GM23338 (cell line): ENCODE results near the gene CLDN19. TPM values are rescaled to one million over a fixed set of nuclear protein-coding genes. Genes with fewer than 3 reads are reported as not detected.

Experiments used
- ZNF114 ChIP-seq: fragments of 250-450 bp; sonication (Bioruptor Pico); IDR thresholded peaks from 2 replicates; pipeline ENCODE4 v1.5.0; 2020; ENCODE audit warnings: mild to moderate bottlenecking, moderate library complexity
- ZNF331 ChIP-seq: fragments of 250-450 bp; sonication (Bioruptor Pico); IDR thresholded peaks from 2 replicates; pipeline ENCODE4 v1.5.0; 2020; ENCODE audit warnings: low read depth, mild to moderate bottlenecking, moderate library complexity
- polyA plus RNA-seq: library from polyadenylated mRNA; unstranded; fragments of >200 nt; fragmentation: Nextera tagmentation; extraction: Ambion mirVana; gene quantifications from 2 replicates; pipeline ENCODE4 v1.2.1, GENCODE V29; 2016
- total RNA-seq: library from RNA; depleted of rRNA; stranded (reverse); fragments of >200 nt; shearing (Covaris generic); gene quantifications from 2 replicates; pipeline ENCODE4 v1.2.3, GENCODE V29; 2014
- TF ChIP-seq, protein P1 (sequence below): IDR thresholded peaks from one replicate; pipeline ENCODE4 v1.6.1; 2018; ENCODE audit warnings: antibody characterized with exemption; ENCODE audit not compliant: unreplicated experiment
- TF ChIP-seq, protein P2 (sequence below): fragments of 250-450 bp; sonication (Bioruptor Pico); IDR thresholded peaks from 2 replicates; pipeline ENCODE4 v1.5.0; 2020; ENCODE audit warnings: mild to moderate bottlenecking, moderate library complexity
- TF ChIP-seq, protein P3 (sequence below): IDR thresholded peaks from 2 replicates; pipeline ENCODE4 v1.6.1; 2016; ENCODE audit warnings: antibody characterized with exemption

The CLDN19 gene
- total and polyA plus RNA-seq, 2 experiments from 2014 or later, result 2.6 to 12.8 TPM

DNA sequence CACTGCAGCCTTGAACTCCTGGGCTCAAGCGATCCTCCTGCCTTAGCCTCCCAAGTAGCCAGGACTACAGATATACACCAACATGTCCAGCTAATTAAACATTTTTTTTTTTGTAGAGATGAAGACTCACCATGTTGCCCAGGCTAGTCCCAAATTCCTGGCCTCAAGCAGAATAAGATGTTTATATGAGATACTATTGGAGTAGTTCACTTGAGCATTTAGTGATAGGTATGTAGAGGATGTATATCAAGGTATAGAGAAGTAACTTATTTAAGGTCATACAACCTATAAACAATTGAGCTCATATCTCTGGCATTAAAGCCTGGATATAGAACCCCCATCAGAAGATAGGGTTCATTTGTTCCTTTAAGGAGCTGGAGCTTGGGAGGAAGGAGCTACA lies 40.1 kb upstream of the CLDN19 start (continued):
- TF ChIP-seq, protein P1, sequence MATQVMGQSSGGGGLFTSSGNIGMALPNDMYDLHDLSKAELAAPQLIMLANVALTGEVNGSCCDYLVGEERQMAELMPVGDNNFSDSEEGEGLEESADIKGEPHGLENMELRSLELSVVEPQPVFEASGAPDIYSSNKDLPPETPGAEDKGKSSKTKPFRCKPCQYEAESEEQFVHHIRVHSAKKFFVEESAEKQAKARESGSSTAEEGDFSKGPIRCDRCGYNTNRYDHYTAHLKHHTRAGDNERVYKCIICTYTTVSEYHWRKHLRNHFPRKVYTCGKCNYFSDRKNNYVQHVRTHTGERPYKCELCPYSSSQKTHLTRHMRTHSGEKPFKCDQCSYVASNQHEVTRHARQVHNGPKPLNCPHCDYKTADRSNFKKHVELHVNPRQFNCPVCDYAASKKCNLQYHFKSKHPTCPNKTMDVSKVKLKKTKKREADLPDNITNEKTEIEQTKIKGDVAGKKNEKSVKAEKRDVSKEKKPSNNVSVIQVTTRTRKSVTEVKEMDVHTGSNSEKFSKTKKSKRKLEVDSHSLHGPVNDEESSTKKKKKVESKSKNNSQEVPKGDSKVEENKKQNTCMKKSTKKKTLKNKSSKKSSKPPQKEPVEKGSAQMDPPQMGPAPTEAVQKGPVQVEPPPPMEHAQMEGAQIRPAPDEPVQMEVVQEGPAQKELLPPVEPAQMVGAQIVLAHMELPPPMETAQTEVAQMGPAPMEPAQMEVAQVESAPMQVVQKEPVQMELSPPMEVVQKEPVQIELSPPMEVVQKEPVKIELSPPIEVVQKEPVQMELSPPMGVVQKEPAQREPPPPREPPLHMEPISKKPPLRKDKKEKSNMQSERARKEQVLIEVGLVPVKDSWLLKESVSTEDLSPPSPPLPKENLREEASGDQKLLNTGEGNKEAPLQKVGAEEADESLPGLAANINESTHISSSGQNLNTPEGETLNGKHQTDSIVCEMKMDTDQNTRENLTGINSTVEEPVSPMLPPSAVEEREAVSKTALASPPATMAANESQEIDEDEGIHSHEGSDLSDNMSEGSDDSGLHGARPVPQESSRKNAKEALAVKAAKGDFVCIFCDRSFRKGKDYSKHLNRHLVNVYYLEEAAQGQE, result no peak
- no peak for TF ChIP-seq ZNF114
- TF ChIP-seq ZNF331, result no peak
- TF ChIP-seq, protein P2, sequence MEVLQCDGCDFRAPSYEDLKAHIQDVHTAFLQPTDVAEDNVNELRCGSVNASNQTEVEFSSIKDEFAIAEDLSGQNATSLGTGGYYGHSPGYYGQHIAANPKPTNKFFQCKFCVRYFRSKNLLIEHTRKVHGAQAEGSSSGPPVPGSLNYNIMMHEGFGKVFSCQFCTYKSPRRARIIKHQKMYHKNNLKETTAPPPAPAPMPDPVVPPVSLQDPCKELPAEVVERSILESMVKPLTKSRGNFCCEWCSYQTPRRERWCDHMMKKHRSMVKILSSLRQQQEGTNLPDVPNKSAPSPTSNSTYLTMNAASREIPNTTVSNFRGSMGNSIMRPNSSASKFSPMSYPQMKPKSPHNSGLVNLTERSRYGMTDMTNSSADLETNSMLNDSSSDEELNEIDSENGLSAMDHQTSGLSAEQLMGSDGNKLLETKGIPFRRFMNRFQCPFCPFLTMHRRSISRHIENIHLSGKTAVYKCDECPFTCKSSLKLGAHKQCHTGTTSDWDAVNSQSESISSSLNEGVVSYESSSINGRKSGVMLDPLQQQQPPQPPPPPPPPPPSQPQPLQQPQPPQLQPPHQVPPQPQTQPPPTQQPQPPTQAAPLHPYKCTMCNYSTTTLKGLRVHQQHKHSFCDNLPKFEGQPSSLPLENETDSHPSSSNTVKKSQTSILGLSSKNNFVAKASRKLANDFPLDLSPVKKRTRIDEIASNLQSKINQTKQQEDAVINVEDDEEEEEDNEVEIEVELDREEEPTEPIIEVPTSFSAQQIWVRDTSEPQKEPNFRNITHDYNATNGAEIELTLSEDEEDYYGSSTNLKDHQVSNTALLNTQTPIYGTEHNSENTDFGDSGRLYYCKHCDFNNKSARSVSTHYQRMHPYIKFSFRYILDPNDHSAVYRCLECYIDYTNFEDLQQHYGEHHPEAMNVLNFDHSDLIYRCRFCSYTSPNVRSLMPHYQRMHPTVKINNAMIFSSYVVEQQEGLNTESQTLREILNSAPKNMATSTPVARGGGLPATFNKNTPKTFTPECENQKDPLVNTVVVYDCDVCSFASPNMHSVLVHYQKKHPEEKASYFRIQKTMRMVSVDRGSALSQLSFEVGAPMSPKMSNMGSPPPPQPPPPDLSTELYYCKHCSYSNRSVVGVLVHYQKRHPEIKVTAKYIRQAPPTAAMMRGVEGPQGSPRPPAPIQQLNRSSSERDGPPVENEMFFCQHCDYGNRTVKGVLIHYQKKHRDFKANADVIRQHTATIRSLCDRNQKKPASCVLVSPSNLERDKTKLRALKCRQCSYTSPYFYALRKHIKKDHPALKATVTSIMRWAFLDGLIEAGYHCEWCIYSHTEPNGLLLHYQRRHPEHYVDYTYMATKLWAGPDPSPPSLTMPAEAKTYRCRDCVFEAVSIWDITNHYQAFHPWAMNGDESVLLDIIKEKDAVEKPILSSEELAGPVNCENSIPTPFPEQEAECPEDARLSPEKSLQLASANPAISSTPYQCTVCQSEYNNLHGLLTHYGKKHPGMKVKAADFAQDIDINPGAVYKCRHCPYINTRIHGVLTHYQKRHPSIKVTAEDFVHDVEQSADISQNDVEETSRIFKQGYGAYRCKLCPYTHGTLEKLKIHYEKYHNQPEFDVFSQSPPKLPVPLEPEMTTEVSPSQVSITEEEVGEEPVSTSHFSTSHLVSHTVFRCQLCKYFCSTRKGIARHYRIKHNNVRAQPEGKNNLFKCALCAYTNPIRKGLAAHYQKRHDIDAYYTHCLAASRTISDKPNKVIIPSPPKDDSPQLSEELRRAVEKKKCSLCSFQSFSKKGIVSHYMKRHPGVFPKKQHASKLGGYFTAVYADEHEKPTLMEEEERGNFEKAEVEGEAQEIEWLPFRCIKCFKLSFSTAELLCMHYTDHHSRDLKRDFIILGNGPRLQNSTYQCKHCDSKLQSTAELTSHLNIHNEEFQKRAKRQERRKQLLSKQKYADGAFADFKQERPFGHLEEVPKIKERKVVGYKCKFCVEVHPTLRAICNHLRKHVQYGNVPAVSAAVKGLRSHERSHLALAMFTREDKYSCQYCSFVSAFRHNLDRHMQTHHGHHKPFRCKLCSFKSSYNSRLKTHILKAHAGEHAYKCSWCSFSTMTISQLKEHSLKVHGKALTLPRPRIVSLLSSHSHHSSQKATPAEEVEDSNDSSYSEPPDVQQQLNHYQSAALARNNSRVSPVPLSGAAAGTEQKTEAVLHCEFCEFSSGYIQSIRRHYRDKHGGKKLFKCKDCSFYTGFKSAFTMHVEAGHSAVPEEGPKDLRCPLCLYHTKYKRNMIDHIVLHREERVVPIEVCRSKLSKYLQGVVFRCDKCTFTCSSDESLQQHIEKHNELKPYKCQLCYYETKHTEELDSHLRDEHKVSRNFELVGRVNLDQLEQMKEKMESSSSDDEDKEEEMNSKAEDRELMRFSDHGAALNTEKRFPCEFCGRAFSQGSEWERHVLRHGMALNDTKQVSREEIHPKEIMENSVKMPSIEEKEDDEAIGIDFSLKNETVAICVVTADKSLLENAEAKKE (CRISPR knock-in tag), result no peak
- TF ChIP-seq, protein P3, sequence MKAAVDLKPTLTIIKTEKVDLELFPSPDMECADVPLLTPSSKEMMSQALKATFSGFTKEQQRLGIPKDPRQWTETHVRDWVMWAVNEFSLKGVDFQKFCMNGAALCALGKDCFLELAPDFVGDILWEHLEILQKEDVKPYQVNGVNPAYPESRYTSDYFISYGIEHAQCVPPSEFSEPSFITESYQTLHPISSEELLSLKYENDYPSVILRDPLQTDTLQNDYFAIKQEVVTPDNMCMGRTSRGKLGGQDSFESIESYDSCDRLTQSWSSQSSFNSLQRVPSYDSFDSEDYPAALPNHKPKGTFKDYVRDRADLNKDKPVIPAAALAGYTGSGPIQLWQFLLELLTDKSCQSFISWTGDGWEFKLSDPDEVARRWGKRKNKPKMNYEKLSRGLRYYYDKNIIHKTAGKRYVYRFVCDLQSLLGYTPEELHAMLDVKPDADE, result no peak
